Fibroblast of lung (primary cell): Measurements from ENCODE around the gene PLA2G3. TPM values are rescaled to one million over a fixed set of nuclear protein-coding genes. Genes with fewer than 3 reads are reported as not detected.

ENCODE experiments used
- DNase-seq, 2 donors: peaks; one replicate each; pipeline versions ENCODE4 v3.0.0 to v3.0.0-alpha.2; 2010; ENCODE audit warnings: low read depth in 2 of 2
- H2AFZ ChIP-seq: 2 replicates; pipeline ENCODE4 v1.5.1; 2012; ENCODE audit warnings: low read length, control low read depth, inconsistent platforms
- H3K27ac ChIP-seq: 2 replicates; pipeline ENCODE4 v1.5.1; 2011; ENCODE audit warnings: low read length, control low read depth; ENCODE audit not compliant: insufficient read depth
- H3K27me3 ChIP-seq: 2 replicates; pipeline ENCODE4 v1.5.1; 2011; ENCODE audit warnings: mild to moderate bottlenecking, low read length; ENCODE audit not compliant: control insufficient read depth, insufficient read depth
- H3K36me3 ChIP-seq: 2 replicates; pipeline ENCODE4 v1.5.1; 2011; ENCODE audit warnings: low read length; ENCODE audit not compliant: control insufficient read depth, insufficient read depth
- H3K4me1 ChIP-seq: 2 replicates; pipeline ENCODE4 v1.5.1; 2011; ENCODE audit warnings: low read length; ENCODE audit not compliant: control insufficient read depth, insufficient read depth; ENCODE audit errors: extremely low read depth
- H3K4me2 ChIP-seq: 2 replicates; pipeline ENCODE4 v1.5.1; 2011; ENCODE audit warnings: low read length, control low read depth; ENCODE audit not compliant: insufficient read depth; ENCODE audit errors: extremely low read depth
- H3K4me3 ChIP-seq, 4 experiments: fragments of 200-600 bp in 1 of 4; sonication (generic) in 1 of 4; replicated peaks in 1 of 4; 2 replicates each; pipeline ENCODE4 v1.5.1; 2011 to 2016; ENCODE audit warnings: low read length in 4 of 4, low read depth in 3 of 4, mild to moderate bottlenecking in 3 of 4, control low read depth in 2 of 4, inconsistent platforms in 1 of 4, mixed read lengths in 1 of 4; ENCODE audit not compliant: insufficient read depth in 1 of 4; ENCODE audit errors: control extremely low read depth in 1 of 4
- H3K79me2 ChIP-seq: 2 replicates; pipeline ENCODE4 v1.5.1; 2012; ENCODE audit warnings: mild to moderate bottlenecking, low read length, inconsistent platforms; ENCODE audit not compliant: control insufficient read depth, insufficient read depth
- H3K9ac ChIP-seq: 2 replicates; pipeline ENCODE4 v1.5.1; 2011; ENCODE audit warnings: mild to moderate bottlenecking, low read length, control low read depth; ENCODE audit not compliant: insufficient read depth
- H3K9me3 ChIP-seq: 2 replicates; pipeline ENCODE4 v1.5.1; 2012; ENCODE audit warnings: low read depth, low read length; ENCODE audit not compliant: control insufficient read depth, insufficient read depth
- H4K20me1 ChIP-seq: 2 replicates; pipeline ENCODE4 v1.5.1; 2011; ENCODE audit warnings: low read length; ENCODE audit not compliant: control insufficient read depth, insufficient read depth; ENCODE audit errors: extremely low read depth
- EZH2 ChIP-seq: IDR thresholded peaks from 2 replicates; pipeline ENCODE4 v1.5.1; 2012; ENCODE audit warnings: low read length, control low read depth, mild to moderate bottlenecking; ENCODE audit errors: missing control alignments
- polyA plus RNA-seq, 2 donors: library from polyadenylated mRNA; depleted of rRNA in 1 of 2; stranded (reverse) in 1 of 2; unstranded in 1 of 2; fragments of >200 nt; gene quantifications; 2 replicates each; pipeline ENCODE4 v1.2.1, GENCODE V29; 2011 to 2012; ENCODE audit warnings: missing spikeins in 1 of 2
- total RNA-seq: library from RNA; depleted of rRNA; stranded (reverse); fragments of >200 nt; gene quantifications from 2 replicates; pipeline ENCODE4 v1.2.1, GENCODE V29; 2014
- TF ChIP-seq, protein P1 (sequence below), 2 donors: IDR thresholded peaks in 1 of 2; conservative IDR thresholded peaks in 1 of 2; 1 replicate in 1 of 2; 2 replicates in 1 of 2; pipeline ENCODE4 v1.5.1; 2011 to 2012; ENCODE audit warnings: low read length in 2 of 2, control low read depth in 1 of 2, inconsistent platforms in 1 of 2, low read depth in 1 of 2, mild to moderate bottlenecking in 1 of 2

The PLA2G3 gene
- total and polyA plus RNA-seq, 2 donors (not counting 1 experiment from before 2014, with no cell fraction given): 0.18 to 0.33 TPM

DNA sequence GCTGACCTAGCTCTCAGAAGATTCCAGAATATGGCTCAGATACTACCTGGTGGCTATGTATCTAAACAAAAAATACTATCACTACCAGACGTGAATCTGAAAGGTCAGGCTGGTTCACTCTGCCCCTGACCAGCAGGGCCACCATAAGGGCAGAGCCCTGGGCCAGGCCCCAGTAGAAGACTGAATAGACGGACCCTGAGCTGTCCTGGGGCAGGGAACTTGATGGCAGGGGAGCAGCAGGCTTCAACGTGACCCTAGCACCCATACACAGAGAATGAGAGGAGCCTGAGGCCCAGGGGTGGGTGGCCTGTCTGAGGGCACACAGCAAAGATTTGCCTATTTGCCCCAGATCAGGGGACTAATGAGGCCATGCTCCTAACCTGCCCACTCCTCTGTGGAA, 13.0 kb upstream of the PLA2G3 start:
- Histone ChIP-seq H3K4me2 (no peak overlapping the region), H3K4me3 (no peak overlapping the region), H3K4me1 (peaks cover 7% of the 10 kb centered on the region), H3K9me3 (no peaks in the 10 kb centered on the region), H3K9ac (no peak overlapping the region), H3K27ac (no peak overlapping the region), H2AFZ (no peak overlapping the region), H4K20me1 (no peaks in the 10 kb centered on the region), H3K79me2 (no peaks in the 10 kb centered on the region), H3K36me3 (no peaks in the 10 kb centered on the region), H3K27me3 (no peaks in the 10 kb centered on the region)
- DNase-seq: no peak
- TF ChIP-seq, protein P1, sequence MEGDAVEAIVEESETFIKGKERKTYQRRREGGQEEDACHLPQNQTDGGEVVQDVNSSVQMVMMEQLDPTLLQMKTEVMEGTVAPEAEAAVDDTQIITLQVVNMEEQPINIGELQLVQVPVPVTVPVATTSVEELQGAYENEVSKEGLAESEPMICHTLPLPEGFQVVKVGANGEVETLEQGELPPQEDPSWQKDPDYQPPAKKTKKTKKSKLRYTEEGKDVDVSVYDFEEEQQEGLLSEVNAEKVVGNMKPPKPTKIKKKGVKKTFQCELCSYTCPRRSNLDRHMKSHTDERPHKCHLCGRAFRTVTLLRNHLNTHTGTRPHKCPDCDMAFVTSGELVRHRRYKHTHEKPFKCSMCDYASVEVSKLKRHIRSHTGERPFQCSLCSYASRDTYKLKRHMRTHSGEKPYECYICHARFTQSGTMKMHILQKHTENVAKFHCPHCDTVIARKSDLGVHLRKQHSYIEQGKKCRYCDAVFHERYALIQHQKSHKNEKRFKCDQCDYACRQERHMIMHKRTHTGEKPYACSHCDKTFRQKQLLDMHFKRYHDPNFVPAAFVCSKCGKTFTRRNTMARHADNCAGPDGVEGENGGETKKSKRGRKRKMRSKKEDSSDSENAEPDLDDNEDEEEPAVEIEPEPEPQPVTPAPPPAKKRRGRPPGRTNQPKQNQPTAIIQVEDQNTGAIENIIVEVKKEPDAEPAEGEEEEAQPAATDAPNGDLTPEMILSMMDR (conservative IDR thresholded peaks at IDR 0.05 in 1 of 2, IDR thresholded peaks at IDR 0.05 in 1 of 2; ENCODE audit: low read depth in 1 of 2, low read length in 2 of 2): no peak
- TF ChIP-seq EZH2: no peak

GRCh38 chr22:31151872-31152271, 11.6 kb upstream of the PLA2G3 start:
- H3K9ac ChIP-seq: no peak overlapping the region
- TF ChIP-seq, protein P1 (conservative IDR thresholded peaks at IDR 0.05 in 1 of 2, IDR thresholded peaks at IDR 0.05 in 1 of 2; ENCODE audit: low read depth in 1 of 2, low read length in 2 of 2): no peak
- TF ChIP-seq EZH2: no peak

GRCh38 chr22:31150615-31151014, 10.3 kb upstream of the PLA2G3 start:
- no peaks in the 10 kb centered on the region for H4K20me1 ChIP-seq
- H3K9me3 ChIP-seq: no peaks in the 10 kb centered on the region
- H3K4me3 ChIP-seq: no peak overlapping the region
- TF ChIP-seq, protein P1 (conservative IDR thresholded peaks at IDR 0.05 in 1 of 2, IDR thresholded peaks at IDR 0.05 in 1 of 2; ENCODE audit: low read depth in 1 of 2, low read length in 2 of 2): peak; percentile 11 to 45
- TF ChIP-seq EZH2: no peak
- H3K9ac ChIP-seq: no peak overlapping the region
- DNase-seq: no peak
- H3K27me3 ChIP-seq: no peaks in the 10 kb centered on the region
- H2AFZ ChIP-seq: no peak overlapping the region
- H3K4me2 ChIP-seq: no peak overlapping the region
- no peaks in the 10 kb centered on the region for H3K36me3 ChIP-seq
- peaks cover 4% of the 10 kb centered on the region for H3K4me1 ChIP-seq
- H3K27ac ChIP-seq: no peak overlapping the region
- no peaks in the 10 kb centered on the region for H3K79me2 ChIP-seq

More at GRCh38 chr22:31151872-31152271, 11.6 kb upstream of the PLA2G3 start:
- no peaks in the 10 kb centered on the region for H3K9me3 ChIP-seq
- H3K4me3 ChIP-seq: no peak overlapping the region
- no peak overlapping the region for H3K4me2 ChIP-seq
- peaks cover 7% of the 10 kb centered on the region for H3K4me1 ChIP-seq
- H2AFZ ChIP-seq: no peak overlapping the region
- DNase-seq: no peak
- H4K20me1 ChIP-seq: no peaks in the 10 kb centered on the region
- H3K27ac ChIP-seq: no peak overlapping the region
- H3K79me2 ChIP-seq: no peaks in the 10 kb centered on the region
- H3K27me3 ChIP-seq: no peaks in the 10 kb centered on the region
- no peaks in the 10 kb centered on the region for H3K36me3 ChIP-seq
